NCI-H510A (cell line): ENCODE measurements around the gene MID1.
"Not testable (repeated sequence)": the region's sequence is repeated elsewhere in the genome, so short reads cannot be mapped to it uniquely, and the experiment has no call there.

Source experiments
- DNase-seq: peaks from one replicate; lab custom pipeline; 2025; lab: John Stamatoyannopoulos, UW

Gene MID1

DNA sequence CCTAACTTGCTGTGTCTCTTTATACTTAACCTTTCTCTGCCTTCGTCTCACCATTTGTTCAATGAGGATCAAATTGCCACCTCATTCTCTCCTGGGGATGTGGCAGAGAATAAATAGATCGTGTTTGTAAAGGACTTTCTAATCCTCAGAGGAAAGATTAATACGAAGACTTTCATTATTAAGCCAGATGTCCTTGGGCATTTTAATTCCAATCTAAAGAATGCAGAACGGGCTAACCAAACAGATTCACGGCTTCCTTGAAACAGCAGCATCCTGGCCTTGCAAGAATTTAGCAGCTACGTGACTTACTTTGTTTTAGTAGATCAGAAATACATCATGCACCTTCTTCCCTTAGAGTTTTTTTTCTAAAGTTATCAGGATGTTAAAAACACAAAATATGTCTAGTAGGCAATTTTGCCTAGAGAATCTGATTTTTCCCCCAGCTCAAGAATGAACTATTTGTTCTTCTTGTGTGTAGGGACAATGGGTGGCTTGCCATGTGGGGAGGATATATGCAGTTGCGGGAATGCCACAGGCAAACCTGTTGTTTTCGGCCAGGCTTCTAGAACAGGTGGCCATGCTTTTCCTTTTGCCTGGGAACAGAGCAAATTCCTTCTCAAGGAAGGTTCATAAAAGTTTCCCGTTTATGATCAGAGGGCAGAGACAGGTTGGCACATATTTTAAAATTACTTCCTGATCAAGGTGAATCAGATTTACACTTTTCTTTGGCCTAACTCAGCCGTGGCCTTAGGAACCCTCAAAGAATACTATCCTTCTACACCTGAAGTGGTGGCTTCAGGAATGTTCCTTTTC lies 3.0 kb downstream of the MID1 start:
- no peak for DNase-seq

DNA sequence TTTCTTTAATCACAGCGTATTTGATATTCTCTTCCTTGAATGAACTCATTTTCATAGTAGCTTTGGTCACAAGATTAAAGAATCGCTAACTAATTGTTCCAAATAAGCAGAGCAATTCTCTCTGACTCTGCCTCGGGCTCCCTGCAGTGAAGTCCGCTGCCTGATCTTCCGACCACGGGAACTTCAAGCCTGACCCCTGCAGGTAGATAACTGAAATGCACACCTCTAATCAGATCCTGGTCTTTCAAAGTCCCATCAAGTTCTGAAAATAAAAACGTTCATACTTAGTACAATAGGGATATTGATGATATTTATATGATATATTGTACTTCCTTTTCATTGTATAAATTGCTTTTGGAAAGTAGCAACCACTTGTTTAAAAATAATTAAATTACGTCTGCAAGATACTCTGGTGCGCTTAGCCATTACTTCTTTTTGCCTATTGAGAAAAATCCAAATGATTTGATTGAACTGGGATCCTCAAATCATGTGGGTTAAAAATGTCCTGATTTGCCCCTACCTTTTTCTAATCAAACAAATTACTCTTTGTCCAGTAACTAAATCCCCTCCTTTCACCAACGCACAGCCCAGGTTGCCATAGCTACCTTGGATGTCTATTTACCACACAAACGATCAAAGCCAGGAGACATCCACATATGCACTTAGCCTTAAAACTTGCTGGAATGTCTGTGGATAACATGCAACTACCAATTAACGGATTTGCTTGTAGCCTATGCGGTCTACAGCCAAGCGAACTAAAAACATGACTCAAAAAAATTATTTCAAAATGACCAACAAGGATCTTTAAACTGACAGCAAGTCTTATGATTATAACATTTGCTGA lies 4.2 kb downstream of the MID1 start:
- DNase-seq: peak; percentile 13

DNA sequence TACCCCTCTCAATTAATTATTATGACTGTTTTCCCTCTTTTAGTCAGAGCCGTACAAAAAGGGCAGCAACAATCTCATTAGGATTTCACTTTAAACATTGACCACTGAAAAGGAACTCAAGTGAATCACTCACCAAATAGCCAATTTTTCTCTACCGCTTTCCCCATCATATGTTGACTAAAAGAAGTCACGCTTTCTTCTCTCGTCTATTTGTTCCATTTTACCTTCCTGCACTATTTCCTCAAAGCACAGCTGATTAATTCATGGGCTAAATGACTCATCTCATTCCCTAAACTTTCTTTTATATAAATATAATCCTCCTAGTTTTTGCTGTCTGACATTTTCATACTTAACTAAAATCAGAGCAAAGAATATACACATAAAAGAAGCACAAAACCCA lies 8.2 kb downstream of the MID1 start:
- no peak for DNase-seq

DNA sequence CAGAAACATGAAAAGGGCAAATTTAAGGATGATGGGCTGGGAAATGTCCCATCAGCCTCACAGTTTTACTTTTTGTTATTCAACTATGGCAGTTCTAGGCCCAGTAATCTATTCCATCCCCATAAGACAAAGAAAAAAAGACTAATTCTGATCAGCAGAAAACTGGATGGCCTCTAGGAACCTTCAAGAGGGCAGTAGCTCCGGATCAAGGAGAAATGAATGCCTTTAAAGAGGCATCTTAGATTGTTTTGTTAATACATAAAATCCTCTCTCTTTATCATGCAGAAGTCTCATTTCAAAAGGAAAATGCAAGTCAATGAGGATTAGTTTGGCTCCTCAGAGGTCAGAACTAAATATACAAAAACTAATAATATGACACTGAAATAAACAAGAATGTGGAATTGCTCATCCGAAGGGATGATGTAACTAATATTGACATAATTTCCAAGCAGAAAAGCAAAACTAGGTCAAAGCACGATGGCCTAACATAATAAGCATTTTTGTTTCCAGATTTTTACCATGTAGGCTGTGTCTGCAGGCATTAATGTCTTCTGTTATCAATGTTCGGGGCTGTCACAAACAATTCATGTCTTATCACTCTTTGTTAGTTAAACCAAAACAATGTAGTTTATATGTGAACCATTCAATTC lies 8.8 kb downstream of the MID1 start:
- DNase-seq: no peak

DNA sequence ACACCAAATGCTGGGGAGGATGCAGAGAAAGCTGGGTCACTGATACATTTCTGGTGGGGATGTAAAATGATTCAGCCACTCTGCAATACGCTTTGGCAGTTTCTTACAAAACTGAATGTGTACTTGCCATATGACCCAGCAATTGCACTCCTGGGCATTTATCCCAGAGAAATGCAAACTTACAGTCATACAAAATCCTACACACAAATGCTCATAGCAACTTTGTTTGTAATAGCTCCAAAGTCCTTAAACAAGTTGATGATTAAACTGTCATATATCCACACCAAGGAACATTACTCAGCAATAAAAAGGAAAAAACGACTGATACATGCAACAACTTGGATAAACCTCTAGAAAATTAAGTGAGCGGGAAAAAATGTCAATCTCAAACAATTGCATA lies 12.3 kb downstream of the MID1 start:
- no peak for DNase-seq

DNA sequence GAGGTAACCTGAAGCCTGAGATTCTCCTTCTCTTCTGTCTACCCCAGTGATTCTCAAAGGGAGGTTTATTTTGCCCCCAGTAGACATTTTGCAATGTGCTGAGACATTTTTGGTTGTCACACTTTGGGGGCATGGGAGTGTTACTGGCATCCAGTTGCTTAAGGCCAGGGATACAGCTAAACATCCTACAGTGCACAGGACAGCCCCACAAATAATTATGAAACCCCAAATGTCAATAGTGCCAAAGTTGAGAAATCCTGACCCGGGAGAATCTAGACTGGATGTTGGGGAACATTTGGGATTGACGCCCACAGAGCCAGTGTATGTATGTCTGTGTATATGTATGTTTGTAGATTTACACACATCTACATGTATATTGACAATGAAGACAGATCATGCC lies 13.2 kb downstream of the MID1 start:
- DNase-seq: no peak

DNA sequence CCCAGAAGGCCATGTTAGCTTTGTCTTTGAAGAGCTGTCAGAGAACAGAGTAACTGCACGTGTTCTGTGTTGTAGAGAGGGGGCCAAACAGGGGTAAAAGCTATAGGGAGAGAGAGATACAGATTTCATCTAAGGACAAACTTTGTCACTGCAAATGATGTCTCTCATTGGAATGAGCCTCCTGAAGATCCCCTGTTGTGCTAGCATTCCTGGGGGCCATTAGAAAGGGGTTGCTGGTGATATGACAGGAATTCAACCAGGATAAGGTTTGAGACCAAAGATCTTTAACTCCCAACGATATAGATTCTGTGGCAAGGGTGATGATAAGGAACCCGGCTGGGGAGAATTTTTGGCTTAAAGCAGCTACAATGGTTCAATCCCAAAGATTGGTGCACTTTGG lies 16.8 kb downstream of the MID1 start:
- no peak for DNase-seq

DNA sequence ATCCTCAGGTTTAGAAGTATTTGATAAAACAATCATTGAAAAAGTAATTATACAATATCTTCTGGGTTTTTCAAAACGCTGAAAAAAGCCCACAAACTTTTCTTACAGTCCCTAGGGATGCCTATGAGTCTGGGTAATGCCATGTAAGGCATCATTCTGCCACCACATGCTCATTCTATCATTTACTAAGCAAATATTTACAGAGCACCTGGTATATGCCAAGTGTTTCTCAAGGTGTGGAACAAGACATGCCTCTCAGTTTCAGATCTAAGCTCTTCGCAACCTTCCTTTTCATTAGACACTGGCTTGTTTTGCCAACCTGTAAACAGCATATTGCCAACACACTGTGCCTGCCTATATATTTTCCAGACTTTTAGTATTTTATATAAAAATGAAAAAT lies 17.7 kb downstream of the MID1 start:
- DNase-seq: no peak

DNA sequence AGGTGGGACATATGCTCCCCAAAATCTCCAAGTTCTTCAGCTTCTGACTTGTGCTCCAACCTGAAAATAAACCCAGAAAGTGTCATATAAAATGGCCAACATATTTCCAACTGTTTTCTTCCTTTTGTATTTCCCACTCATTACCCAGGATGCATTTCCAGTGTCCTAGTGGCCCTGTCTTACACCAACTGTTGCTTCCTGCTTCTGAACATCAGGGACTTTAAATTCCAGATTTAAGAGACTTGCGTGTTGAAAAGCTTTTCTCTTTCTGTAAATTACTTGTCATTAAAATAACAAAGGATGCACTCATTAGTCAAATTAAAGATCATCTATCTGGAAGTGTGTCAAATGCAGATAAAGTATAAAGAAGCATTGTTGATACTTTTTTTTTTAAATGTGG lies 19.9 kb downstream of the MID1 start:
- DNase-seq: no peak

DNA sequence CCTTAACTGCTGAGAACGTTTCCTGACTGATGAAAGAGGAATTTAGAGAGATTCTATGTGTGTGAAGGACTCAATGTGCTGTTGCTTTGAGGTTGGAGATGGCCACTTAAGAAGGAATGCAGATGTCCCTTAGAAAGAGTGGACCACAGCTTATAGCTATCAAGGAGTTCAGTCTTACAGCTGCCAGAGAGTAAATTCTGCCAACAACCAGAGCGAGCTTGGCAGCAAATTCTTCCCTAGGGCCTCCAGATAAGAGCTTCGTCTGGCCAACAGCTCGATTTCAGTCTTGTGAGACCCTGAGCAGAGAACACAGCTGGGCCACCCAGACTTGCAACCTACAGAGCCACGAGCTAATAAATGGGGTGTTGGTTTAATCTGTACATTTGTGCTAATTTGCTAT lies 21.8 kb downstream of the MID1 start:
- no peak for DNase-seq

DNA sequence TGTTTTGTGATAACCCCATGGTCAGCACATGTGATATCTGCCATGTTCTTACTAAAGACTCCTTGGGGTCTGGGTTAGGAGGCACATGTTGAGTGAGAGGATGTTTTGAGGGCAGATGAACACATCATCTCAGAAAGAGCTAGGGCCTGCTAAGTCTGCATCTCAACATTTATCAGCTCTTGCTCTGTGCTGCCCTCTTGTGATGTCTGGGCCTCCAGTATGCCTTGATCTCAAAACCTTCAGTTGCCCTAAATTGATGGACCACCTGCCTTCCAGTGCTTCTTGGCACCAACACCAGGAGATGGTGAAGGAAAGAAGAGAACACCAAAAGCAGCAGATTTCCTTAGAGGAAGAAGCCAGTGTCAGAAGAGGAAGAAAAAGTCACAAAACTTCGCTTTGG lies 22.5 kb downstream of the MID1 start:
- DNase-seq: no peak

DNA sequence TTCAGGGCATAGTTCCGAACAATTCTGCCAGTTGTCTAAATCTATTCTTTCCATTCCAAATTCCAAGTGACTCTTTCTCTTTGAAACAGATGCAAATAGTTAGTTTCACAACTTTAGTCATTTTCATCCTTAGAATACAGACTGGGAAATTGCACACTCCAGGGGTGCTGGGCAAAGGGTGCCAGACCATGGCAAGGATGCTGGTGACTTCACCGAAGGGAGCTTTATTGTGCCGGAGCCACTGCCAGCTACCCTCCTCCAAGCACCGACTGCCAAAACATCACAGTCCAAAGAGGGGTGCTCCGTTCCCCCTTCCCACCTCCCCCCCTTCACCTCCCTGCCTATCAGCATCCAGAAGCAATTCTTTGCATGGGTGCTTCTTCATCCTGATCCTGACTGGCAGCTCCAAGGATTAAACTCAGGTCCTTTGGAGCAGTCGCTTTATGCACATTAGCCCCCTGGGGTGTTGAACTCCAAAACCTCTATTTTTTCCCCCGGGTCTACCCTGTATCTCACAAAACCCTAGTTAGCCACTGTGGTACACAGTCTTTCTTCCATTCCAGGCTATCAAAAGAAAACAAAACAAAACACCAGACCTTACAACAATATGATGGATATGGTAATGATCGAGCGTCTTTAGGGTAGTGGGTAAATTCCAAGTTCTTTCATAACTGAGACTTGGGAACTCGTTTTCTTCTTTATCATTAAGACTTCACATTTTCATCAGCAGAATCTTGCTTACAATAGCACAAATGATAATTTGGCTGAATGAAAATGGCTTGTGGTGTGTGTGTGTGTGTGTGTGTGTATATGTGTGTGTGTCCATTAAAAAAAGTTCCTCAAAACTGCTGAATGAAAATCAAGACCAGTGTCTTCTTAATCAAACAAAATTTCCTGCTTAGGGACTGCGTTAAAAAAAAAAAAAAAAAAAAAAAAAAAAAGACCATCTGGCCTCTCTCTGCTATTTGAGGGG lies 28.7 kb downstream of the MID1 start:
- no peak for DNase-seq

DNA sequence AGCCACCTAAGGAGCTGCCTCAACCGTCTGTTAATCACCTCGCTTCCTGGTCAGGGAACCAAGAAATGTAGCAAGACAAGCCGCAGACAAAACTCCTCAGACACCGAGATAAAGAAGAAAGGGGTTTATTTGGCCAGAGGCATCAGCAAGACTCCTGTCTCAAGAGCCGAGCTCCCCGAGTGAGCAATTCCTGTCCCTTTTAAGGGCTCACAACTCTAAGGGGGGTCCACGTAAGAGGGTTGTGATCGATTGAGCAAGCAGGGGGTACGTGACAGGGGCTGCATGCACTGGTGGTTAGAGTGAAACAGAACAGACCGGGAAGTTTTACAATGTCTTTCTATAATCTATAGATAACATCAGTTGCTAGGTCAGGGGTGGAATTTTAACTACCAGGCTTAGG lies 30.6 kb downstream of the MID1 start:
- not testable (repeated sequence) for DNase-seq

DNA sequence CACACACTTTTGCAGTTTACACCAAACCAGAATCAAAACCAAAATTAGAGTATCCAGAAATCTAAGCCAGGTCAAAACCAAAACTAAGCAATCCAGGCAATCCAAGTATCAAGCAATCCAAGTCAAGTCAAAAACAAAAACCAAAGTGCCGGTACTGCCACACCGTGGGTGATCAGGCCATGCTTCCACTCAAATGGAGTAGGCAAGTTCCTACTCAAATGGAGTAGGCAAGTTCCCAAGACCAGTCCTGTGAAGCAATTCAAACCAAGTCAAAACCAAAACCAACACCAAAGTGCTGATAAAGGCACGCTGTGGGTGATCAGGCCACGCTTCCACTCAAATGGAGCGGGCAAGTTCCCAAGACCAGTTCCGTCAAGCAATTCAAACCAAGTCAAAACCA lies 31.3 kb downstream of the MID1 start:
- DNase-seq: no peak

DNA sequence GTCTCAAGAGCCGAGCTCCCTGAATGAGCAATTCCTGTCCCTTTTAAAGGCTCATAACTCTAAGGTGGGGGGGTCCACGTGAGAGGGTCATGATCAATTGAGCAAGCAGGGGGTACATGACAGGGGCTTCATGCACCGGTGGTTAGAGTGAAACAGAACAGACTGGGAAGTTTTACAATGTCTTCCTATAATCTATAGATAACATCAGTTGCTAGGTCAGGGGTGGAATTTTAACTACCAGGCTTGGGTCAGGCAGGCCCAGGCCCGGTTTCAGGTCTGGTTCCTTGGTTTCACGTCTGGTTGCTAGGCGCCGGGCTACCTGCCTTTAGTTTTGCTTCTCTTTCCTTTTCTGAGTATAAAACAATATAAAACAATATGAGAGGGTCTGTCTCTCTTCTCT lies 35.5 kb downstream of the MID1 start:
- DNase-seq: not testable (repeated sequence)

DNA sequence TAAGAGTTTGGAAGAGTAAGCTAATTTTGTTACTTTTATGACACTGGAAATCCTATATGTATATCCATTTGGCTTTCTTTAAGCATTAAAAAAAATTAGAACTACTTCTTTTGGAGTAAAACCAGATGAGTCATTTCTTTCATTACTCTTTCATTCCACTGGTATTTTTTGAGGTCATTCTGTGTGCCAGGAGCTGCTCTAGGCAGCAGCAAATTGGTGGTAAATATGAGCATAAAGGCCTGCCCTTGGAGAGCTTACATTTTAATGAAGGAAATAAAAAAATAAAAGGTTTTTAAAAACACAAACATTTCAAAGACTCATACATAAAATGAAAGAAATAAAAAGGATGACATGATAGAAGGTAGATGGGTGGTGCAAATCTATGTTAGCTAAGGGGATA lies 37.4 kb downstream of the MID1 start:
- DNase-seq: no peak

DNA sequence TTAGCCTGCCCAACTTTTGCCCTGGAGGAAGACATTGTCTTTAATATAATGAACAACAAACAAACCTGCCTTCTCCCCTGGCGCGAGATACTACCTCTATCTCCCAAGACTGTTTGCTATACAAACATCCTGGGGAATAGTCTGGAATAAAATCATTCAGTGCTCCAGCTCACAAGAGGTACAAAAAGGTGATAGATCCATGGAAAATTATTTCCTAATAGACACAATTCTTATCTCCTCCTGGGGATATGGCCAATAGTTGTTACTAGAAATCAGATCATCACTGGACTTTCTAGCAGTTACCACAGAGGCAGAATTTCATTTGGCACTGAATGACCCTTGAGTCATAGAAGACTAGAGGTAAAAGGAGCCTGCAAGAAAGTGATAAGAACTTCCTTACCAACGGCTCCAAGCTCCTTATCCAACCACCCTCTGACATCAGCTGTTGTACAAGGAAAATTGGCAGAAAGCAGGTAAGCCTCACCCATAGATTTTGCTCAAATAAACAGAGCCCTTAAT lies 38.1 kb downstream of the MID1 start:
- no peak for DNase-seq

DNA sequence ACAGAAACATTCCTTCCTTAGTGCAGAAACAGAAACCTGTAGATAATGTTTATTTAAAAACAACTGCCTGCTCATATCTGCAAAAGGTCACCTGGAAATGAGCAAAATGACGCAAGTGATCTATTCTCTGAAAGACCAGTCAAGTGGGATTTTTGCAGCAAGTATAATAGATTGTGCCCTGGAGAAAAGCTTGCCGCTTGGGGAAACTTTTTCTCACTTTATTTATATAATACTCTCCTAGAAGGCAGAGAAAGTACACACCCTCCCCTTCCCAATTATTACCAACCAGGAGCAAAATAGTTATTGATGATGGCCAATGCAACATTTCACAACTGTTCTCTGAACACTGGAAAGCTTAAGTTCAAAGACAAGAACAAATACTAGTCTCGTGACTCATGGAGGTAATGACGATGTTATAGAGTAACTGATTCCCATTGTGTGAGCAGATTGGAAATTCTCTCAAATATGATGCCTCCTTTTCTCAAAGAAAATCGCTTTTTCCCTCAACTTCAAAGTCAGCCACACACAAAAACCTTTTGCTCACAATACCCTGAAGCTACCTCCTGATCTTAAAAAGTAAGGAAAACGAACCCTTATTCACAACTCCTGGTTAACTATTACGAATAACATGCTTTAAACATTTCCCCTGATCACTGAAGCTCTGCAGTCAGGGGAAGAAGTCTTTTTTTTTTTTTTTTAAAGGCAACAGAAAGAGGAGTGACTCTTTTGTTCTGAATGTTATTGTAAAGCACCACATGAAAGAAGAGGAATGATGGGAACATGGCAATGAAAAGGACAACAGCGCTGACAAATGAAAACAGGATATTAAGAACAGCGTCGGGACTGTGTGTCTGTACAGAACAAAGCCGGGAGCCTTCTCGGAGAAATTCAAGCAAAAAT lies 41.0 kb downstream of the MID1 start:
- no peak for DNase-seq

DNA sequence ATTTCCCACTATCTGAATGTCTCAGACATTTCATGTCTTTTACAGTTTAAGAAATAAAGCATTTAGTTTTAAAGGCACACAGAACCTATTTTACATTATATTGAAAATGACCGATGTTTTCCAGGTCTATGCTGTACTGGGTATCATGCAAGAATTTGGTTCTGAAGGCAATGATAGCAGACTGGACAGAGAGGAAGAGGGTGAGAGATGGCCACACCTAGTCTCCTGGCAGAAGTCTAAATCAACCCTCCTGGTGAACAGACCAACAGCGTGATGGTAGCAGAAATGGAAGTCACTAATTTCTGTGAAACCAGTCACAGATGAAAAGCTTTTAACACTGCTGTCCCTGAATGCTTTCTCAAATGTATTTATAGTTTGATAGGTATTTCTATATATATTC lies 41.9 kb downstream of the MID1 start:
- DNase-seq: no peak

DNA sequence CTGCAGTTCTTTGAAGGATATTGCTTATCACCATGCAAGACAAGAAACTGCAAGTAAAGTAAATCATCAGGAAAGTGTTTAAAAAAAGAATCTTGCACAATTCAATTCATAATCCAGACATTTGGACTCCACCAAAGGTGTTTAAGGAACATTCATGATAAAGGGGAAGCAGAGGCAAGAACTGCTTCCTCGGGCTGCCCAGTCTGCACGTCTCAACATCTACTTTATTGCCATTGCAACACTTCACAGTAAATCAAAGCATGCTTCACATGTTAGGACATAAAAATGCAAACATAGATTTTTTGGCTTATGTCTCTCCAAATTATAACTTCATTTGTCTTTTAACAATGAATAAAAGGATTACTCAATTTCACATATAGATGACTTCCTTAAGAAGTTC lies 42.5 kb downstream of the MID1 start:
- no peak for DNase-seq
